ENCODE results near the gene HECTD4.

DNA sequence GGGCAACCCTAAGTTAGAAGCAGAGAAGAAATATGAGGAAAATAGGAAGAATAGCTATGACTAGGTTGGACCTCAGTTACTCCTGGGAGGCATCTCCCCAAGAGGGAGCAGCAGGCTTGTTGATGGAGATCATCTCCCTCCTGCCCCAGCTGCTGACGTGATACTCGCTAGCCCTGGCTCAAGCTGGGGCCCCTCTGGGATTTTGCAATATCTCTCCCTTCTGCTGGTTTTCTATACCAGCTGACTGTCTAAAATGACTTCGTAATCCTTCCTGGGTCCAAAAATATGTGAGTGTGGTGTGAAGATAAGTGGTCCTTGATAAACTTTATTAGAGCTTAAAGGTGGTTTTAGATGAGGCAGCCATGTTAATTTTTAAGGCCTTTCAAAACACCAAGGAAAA lies 4.5 kb upstream of the HECTD4 start:
- TF ChIP-seq ZNF41 (CRISPR knock-in tag; conservative IDR thresholded peaks at IDR 0.05) (no peak), ZSCAN29 (IDR thresholded peaks at IDR 0.05) (no peak), POLR2A (conservative IDR thresholded peaks at IDR 0.05) (no peak)

All from K562 (cell line).